Stimulated activated CD4-positive, alpha-beta T cell treated with anti-CD3 and anti-CD28 coated beads, Interleukin-4, amount 100 ng/mL, for 48 hours (primary cell): ENCODE data around the gene CTTNBP2.

Source experiments
- DNase-seq, 2 donors: peaks; one replicate each; pipeline ENCODE4 v3.0.0-alpha.2; 2020; ENCODE audit warnings: low read depth in 2 of 2

Gene CTTNBP2

GRCh38 chr7:117871778-117872538 lies 1.3 kb downstream of the CTTNBP2 start:
- DNase-seq, result no peak

- no peak for DNase-seq
Measured at GRCh38 chr7:117871401-117871777, 1.9 kb downstream of the CTTNBP2 start.

- DNase-seq, result no peak
Measured at GRCh38 chr7:117870448-117871130, 2.7 kb downstream of the CTTNBP2 start.

GRCh38 chr7:117869374-117869773 lies 3.9 kb downstream of the CTTNBP2 start:
- DNase-seq, result no peak

GRCh38 chr7:117863618-117864017 lies 9.6 kb downstream of the CTTNBP2 start:
- DNase-seq, result no peak

GRCh38 chr7:117862378-117862777 lies 10.9 kb downstream of the CTTNBP2 start:
- DNase-seq, result no peak

- no peak for DNase-seq
Measured at GRCh38 chr7:117859246-117859812, 13.9 kb downstream of the CTTNBP2 start.

- DNase-seq, result no peak
Measured at GRCh38 chr7:117858712-117859111, 14.5 kb downstream of the CTTNBP2 start.

GRCh38 chr7:117857718-117858117 lies 15.5 kb downstream of the CTTNBP2 start:
- no peak for DNase-seq

GRCh38 chr7:117856196-117856595 lies 17.0 kb downstream of the CTTNBP2 start:
- DNase-seq, result no peak

GRCh38 chr7:117854186-117854585 lies 19.1 kb downstream of the CTTNBP2 start:
- no peak for DNase-seq

- DNase-seq, result no peak
Measured at GRCh38 chr7:117848941-117849340, 24.3 kb downstream of the CTTNBP2 start.

GRCh38 chr7:117844678-117845077 lies 28.6 kb downstream of the CTTNBP2 start:
- DNase-seq, result no peak

- no peak for DNase-seq
Measured at GRCh38 chr7:117841611-117842010, 31.6 kb downstream of the CTTNBP2 start.

GRCh38 chr7:117841011-117841410 lies 32.2 kb downstream of the CTTNBP2 start:
- no peak for DNase-seq

- DNase-seq, result no peak
Measured at GRCh38 chr7:117839507-117839906, 33.7 kb downstream of the CTTNBP2 start.

GRCh38 chr7:117837841-117838240 lies 35.4 kb downstream of the CTTNBP2 start:
- no peak for DNase-seq

GRCh38 chr7:117835016-117835664 lies 38.1 kb downstream of the CTTNBP2 start:
- no peak for DNase-seq

GRCh38 chr7:117830422-117830954 lies 42.8 kb downstream of the CTTNBP2 start:
- DNase-seq, result no peak

- DNase-seq, result no peak
Measured at GRCh38 chr7:117829450-117830117, 43.7 kb downstream of the CTTNBP2 start.

GRCh38 chr7:117828825-117829224 lies 44.4 kb downstream of the CTTNBP2 start:
- DNase-seq, result no peak

- DNase-seq, result no peak
Measured at GRCh38 chr7:117827862-117828261, 45.4 kb downstream of the CTTNBP2 start.
